ENCODE data around the gene CENPM. TPM values are rescaled to one million over a fixed set of nuclear protein-coding genes. Genes with fewer than 3 reads are reported as not detected.

The CENPM gene
- total and polyA plus RNA-seq, 9 of the 15 experiments (the other 6 are each of a cell fraction or from before 2014, with no cell fraction given), result 11.3 to 67.7 (median 32.3) TPM

GRCh38 chr22:41952713-41953112 is 5.8 kb upstream of the CENPM start:
- ChIA-PET POLR2A (interaction anchor here (0.7 kb wide), 1 partner anchor 197 kb away, joined by 3 read pairs; no protein-coding TSS in a partner anchor), CTCF (ENCODE audit: low intra/inter-chr PET ratio) (no interaction called here)
- Histone ChIP-seq H2AFZ (ENCODE audit: low read depth, low read length) (no peak overlapping the region), H3K27me3 (ENCODE audit: control insufficient read depth in 2 of 2, insufficient read depth in 2 of 2, low read length in 2 of 2) (no peaks in the 10 kb centered on the region), H4K20me1 (replicated peaks; ENCODE audit: control insufficient read depth, insufficient read depth, low read length) (no peaks in the 10 kb centered on the region), H3K9me1 (ENCODE audit: control insufficient read depth, insufficient read depth, low read length) (no peaks in the 10 kb centered on the region), H3K9ac (ENCODE audit: insufficient read depth in 1 of 2, low read depth in 2 of 2, low read length in 2 of 2) (no peak overlapping the region), H3K79me2 (ENCODE audit: control insufficient read depth, insufficient read depth, low read length) (peaks cover 2% of the 10 kb centered on the region; the same call in 1 of the 3 replicates), H3K4me2 (ENCODE audit: insufficient read depth, low read length) (no peak overlapping the region), H3K4me3 (no peak overlapping the region), H3K4me1 (replicated peaks in 1 of 2; ENCODE audit: control insufficient read depth in 2 of 2, insufficient read depth in 2 of 2, low read length in 2 of 2) (peaks cover 0 to 15% of the 10 kb centered on the region in 2 experiments; a peak in 4 of 5 replicates), H3K36me3 (ENCODE audit: control insufficient read depth, insufficient read depth, low read length) (no peaks in the 10 kb centered on the region), H3K27ac (ENCODE audit: extremely low read depth, low read depth, low read length) (no peak overlapping the region), H3K9me3 (replicated peaks; ENCODE audit: control insufficient read depth, insufficient read depth, low read depth, low read length) (no peaks in the 10 kb centered on the region)
- ATAC-seq, result no peak
- no peak for DNase-seq (ENCODE audit: extremely low read depth in 1 of 4, low spot score in 3 of 4)
- in situ Hi-C loops (cut with MboI) (loop anchor here (25.0 kb wide), 1 partner anchor 485 kb away; the partner anchor contains the start of gene NFAM1), intact Hi-C loops (cut with micrococcal nuclease) (no loop called here)
- no peak for TF ChIP-seq ARID1B (IDR thresholded peaks at IDR 0.05)
- TF ChIP-seq MAFF (IDR thresholded peaks at IDR 0.05; ENCODE audit: low read length), result no peak
- no peak for TF ChIP-seq GATAD2A (IDR thresholded peaks at IDR 0.05)
- no peak for TF ChIP-seq SMAD2 (IDR thresholded peaks at IDR 0.05; ENCODE audit: low read depth, low read length)
- no peak for TF ChIP-seq ZNF140 (CRISPR knock-in tag; IDR thresholded peaks at IDR 0.05)
- TF ChIP-seq, protein P1, sequence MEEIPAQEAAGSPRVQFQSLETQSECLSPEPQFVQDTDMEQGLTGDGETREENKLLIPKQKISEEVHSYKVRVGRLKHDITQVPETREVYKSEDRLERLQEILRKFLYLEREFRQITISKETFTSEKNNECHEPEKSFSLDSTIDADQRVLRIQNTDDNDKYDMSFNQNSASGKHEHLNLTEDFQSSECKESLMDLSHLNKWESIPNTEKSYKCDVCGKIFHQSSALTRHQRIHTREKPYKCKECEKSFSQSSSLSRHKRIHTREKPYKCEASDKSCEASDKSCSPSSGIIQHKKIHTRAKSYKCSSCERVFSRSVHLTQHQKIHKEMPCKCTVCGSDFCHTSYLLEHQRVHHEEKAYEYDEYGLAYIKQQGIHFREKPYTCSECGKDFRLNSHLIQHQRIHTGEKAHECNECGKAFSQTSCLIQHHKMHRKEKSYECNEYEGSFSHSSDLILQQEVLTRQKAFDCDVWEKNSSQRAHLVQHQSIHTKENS (CRISPR knock-in tag; IDR thresholded peaks at IDR 0.05), result no peak
- TF ChIP-seq, protein P2, sequence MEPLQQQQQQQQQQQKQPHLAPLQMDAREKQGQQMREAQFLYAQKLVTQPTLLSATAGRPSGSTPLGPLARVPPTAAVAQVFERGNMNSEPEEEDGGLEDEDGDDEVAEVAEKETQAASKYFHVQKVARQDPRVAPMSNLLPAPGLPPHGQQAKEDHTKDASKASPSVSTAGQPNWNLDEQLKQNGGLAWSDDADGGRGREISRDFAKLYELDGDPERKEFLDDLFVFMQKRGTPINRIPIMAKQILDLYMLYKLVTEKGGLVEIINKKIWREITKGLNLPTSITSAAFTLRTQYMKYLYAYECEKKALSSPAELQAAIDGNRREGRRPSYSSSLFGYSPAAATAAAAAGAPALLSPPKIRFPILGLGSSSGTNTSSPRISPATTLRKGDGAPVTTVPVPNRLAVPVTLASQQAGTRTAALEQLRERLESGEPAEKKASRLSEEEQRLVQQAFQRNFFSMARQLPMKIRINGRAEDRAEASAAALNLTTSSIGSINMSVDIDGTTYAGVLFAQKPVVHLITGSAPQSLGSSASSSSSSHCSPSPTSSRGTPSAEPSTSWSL (CRISPR knock-in tag; IDR thresholded peaks at IDR 0.05; ENCODE audit: borderline replicate concordance), result no peak
- TF ChIP-seq MBD2 (IDR thresholded peaks at IDR 0.05; ENCODE audit: borderline replicate concordance, low read depth), result no peak
- BruUV-seq (replicated peaks), result no TSS peak
- 18% methylated on average over 2 of the region's 2 CpGs for WGBS (ENCODE audit: insufficient coverage, low coverage, missing lambda C conversion rate)
- no peak for FAIRE-seq

Data from K562 (cell line).